GM20000 (cell line): ENCODE data around the gene FST.

Experiments
- DNase-seq: peaks from one replicate; pipeline ENCODE4 v3.0.0; 2012; ENCODE audit warnings: low spot score
- CTCF ChIP-seq: IDR thresholded peaks from 2 replicates; pipeline ENCODE4 v1.5.1; 2012; ENCODE audit warnings: mild to moderate bottlenecking, control low read depth; ENCODE audit errors: extremely low read depth, missing control alignments

FST gene

GRCh38 chr5:53438486-53439472, 41.6 kb upstream of the FST start:
- no peak for TF ChIP-seq CTCF
- DNase-seq, result no peak

GRCh38 chr5:53442961-53443360, 37.5 kb upstream of the FST start:
- DNase-seq, result no peak

GRCh38 chr5:53445569-53445968, 34.9 kb upstream of the FST start:
- DNase-seq, result no peak
- no peak for TF ChIP-seq CTCF

More at GRCh38 chr5:53442961-53443360, 37.5 kb upstream of the FST start:
- no peak for TF ChIP-seq CTCF

GRCh38 chr5:53446908-53447307, 33.5 kb upstream of the FST start:
- TF ChIP-seq CTCF, result no peak
- DNase-seq, result no peak

GRCh38 chr5:53448851-53449250, 31.6 kb upstream of the FST start:
- no peak for TF ChIP-seq CTCF
- DNase-seq, result no peak

- no peak for TF ChIP-seq CTCF
- DNase-seq, result no peak
Observed at GRCh38 chr5:53453898-53454718, 26.3 kb upstream of the FST start.

GRCh38 chr5:53454719-53455000, 25.8 kb upstream of the FST start:
- TF ChIP-seq CTCF, result no peak
- no peak for DNase-seq
